Common myeloid progenitor, CD34-positive (primary cell): Measurements from ENCODE around the gene AMMECR1.
"Not testable (repeated sequence)": the region's sequence is repeated elsewhere in the genome, so short reads cannot be mapped to it uniquely, and the experiment has no call there.

ENCODE experiments used
- CTCF ChIA-PET: fragments of 350-600 bp; sonication (Branson Sonifier 250); formaldehyde crosslinking; loops from one replicate; lab custom pipeline; 2021; ENCODE audit warnings: antibody characterized with exemption; lab: Charles Lee
- POLR2A ChIA-PET: fragments of 350-600 bp; sonication (Branson Sonifier 250); formaldehyde crosslinking; loops from one replicate; lab custom pipeline; 2021; ENCODE audit warnings: antibody characterized with exemption; lab: Charles Lee
- DNase-seq, 3 donors: peaks; one replicate each; pipeline versions ENCODE4 v3.0.0 to v3.0.0-alpha.2; 2013
- H3K27ac ChIP-seq, 2 experiments: 1 replicate in 1 of 2; 2 replicates in 1 of 2; pipeline ENCODE4 v1.7.0; 2013; ENCODE audit warnings: inconsistent platforms in 2 of 2, low read length in 2 of 2, mild to moderate bottlenecking in 2 of 2, low read depth in 1 of 2, moderate library complexity in 1 of 2; ENCODE audit not compliant: severe bottlenecking in 2 of 2, insufficient read depth in 1 of 2, poor library complexity in 1 of 2
- H3K27me3 ChIP-seq, 5 experiments: replicated peaks in 2 of 5; 1 replicate in 3 of 5; 2 replicates in 2 of 5; pipeline versions ENCODE4 v1.6.1 to v1.7.0; 2013; ENCODE audit warnings: low read length in 4 of 5, mild to moderate bottlenecking in 2 of 5, moderate library complexity in 2 of 5, inconsistent platforms in 1 of 5; ENCODE audit not compliant: insufficient read depth in 5 of 5, control insufficient read depth in 4 of 5
- H3K36me3 ChIP-seq, 4 experiments: 1 replicate in 2 of 4; 2 replicates in 2 of 4; pipeline versions ENCODE4 v1.6.1 to v1.7.0; 2013; ENCODE audit warnings: low read length in 3 of 4, control low read depth in 1 of 4, mild to moderate bottlenecking in 1 of 4; ENCODE audit not compliant: control insufficient read depth in 4 of 4, insufficient read depth in 4 of 4
- H3K4me1 ChIP-seq, 4 experiments: 1 replicate in 3 of 4; 2 replicates in 1 of 4; pipeline versions ENCODE4 v1.6.1 to v1.7.1; 2013; ENCODE audit warnings: low read length in 3 of 4, mild to moderate bottlenecking in 3 of 4, control low read depth in 1 of 4, inconsistent platforms in 1 of 4, moderate library complexity in 1 of 4; ENCODE audit not compliant: control insufficient read depth in 4 of 4, insufficient read depth in 4 of 4; ENCODE audit errors: control extremely low read depth in 1 of 4
- H3K4me3 ChIP-seq, 7 experiments: 1 replicate in 4 of 7; 2 replicates in 3 of 7; pipeline versions ENCODE4 v1.5.1 to v1.7.0; 2013; ENCODE audit warnings: mild to moderate bottlenecking in 7 of 7, low read length in 6 of 7, moderate library complexity in 6 of 7, inconsistent platforms in 2 of 7, low read depth in 2 of 7, control low read depth in 1 of 7; ENCODE audit not compliant: insufficient read depth in 4 of 7, control insufficient read depth in 1 of 7; ENCODE audit errors: extremely low read depth in 1 of 7
- H3K9me3 ChIP-seq, 5 experiments: 1 replicate in 4 of 5; 2 replicates in 1 of 5; pipeline versions ENCODE4 v1.6.1 to v1.7.1; 2013; ENCODE audit warnings: low read length in 4 of 5, mild to moderate bottlenecking in 2 of 5, inconsistent platforms in 1 of 5, low read depth in 1 of 5, moderate library complexity in 1 of 5; ENCODE audit not compliant: control insufficient read depth in 4 of 5, insufficient read depth in 2 of 5; ENCODE audit errors: control extremely low read depth in 1 of 5
- WGBS: methylation state at CpG from one replicate; pipeline ENCODE4 v1.1.5; 2013; ENCODE audit not compliant: insufficient coverage; 5-methylcytosine and 5-hydroxymethylcytosine counted together

The AMMECR1 gene

DNA sequence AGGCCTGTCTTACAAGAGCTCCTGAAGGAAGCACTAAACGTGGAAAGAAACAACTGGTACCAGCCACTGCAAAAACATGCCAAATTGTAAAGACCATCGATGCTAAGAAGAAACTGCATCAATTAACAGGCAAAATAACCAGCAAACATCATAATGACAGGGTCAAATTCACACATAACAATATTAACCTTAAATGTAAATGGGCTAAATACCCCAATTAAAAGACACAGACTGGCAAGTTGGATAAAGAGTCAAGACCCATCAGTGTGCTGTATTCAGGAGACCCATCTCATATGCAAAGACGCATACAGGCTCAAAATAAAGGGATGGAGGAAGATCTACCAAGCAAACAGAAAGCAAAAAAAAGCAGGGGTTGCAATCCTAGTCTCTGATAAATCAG lies 86.4 kb downstream of the AMMECR1 start:
- H3K27ac ChIP-seq, H3K4me1 ChIP-seq, DNase-seq, POLR2A ChIA-PET, H3K27me3 ChIP-seq, H3K36me3 ChIP-seq, H3K4me3 ChIP-seq, H3K9me3 ChIP-seq, CTCF ChIA-PET: not testable (repeated sequence)
- no CpG with 5 or more reads among the region's 3 CpGs for WGBS

DNA sequence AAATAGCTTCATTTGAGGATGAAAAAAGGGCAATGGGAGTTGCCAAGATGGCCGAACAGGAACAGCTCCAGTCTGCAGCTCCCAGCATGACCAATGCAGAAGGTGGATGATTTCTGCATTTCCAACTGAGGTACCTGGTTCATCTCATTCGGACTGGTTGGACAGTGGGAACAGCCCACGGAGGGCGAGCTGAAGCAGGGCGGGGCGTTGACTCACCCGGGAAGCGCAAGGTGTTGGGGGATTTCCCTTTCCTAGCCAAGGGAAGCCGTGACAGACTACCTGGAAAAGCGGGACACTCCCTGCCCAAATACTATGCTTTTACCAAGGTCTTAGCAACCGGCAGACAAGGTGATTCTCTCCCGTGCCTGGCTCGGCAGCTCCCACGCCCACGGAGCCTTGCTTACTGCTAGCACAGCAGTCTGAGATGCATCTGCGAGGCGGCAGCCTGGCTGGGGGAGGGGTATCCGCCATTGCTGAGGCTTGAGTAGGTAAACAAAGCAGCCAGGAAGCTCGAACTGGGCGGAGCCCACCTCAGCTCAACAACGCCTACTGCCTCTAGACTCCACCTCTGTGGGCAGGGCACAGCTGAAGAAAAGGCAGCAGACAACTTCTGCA lies 88.3 kb downstream of the AMMECR1 start:
- POLR2A ChIA-PET, DNase-seq: not testable (repeated sequence)

DNA sequence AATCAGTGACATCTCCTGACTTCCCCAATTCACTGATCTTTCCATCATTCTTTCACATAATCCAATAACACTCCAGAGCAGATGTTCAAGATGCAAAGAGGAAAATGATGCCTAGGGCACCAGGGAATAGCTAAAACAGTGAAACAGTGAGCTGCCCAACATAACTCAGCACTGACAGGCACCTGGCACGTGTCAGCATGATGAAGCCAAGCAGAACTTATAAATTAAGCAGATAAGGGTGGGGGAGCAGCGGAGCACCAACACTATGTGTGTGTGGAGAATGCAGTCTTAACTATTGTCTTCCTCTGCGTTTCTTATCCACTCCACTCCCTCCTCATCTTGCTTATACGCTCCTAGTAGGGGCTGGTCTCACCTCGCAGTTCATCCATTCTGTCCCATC lies 89.4 kb downstream of the AMMECR1 start:
- no peak overlapping the region for H3K4me3 ChIP-seq
- WGBS: no CpG with 5 or more reads among the region's 5 CpGs

More for the DNA sequence above, 88.3 kb downstream of the AMMECR1 start:
- H3K4me1 ChIP-seq, H3K36me3 ChIP-seq, CTCF ChIA-PET, H3K27ac ChIP-seq, H3K4me3 ChIP-seq, H3K9me3 ChIP-seq, H3K27me3 ChIP-seq: not testable (repeated sequence)
- 84% methylated on average over 19 of the region's 21 CpGs for WGBS

DNA sequence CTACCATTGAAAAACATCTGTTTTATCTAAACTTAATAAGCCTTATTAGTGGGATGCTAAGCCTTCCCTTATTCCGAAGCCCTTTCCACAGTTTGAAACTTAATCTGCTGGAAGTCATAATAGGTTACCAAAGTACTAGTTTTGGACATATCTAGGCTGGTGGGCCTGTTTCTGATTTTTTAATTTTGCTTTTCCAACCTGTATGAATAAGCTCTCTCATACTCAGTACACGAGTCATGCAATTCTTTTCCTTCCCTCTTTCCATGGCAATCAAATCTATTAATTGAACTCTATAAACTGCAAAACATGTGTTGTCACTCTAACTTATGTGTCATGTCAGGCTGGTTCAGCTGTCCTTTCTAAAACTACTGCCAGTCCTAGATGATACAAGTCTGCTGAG lies 91.0 kb downstream of the AMMECR1 start:
- ChIA-PET CTCF (no interaction called here), POLR2A (no interaction called here)
- 100% methylated on average over 1 of the region's 2 CpGs for WGBS

More for the DNA sequence above, 89.4 kb downstream of the AMMECR1 start:
- Histone ChIP-seq H3K4me1 (no peaks in the 10 kb centered on the region), H3K36me3 (no peaks in the 10 kb centered on the region), H3K27ac (no peak overlapping the region), H3K27me3 (no peaks in the 10 kb centered on the region), H3K9me3 (peaks cover 0 to 4% (median 0%) of the 10 kb centered on the region in 5 experiments)
- ChIA-PET CTCF (no interaction called here), POLR2A (no interaction called here)
- no peak for DNase-seq

DNA sequence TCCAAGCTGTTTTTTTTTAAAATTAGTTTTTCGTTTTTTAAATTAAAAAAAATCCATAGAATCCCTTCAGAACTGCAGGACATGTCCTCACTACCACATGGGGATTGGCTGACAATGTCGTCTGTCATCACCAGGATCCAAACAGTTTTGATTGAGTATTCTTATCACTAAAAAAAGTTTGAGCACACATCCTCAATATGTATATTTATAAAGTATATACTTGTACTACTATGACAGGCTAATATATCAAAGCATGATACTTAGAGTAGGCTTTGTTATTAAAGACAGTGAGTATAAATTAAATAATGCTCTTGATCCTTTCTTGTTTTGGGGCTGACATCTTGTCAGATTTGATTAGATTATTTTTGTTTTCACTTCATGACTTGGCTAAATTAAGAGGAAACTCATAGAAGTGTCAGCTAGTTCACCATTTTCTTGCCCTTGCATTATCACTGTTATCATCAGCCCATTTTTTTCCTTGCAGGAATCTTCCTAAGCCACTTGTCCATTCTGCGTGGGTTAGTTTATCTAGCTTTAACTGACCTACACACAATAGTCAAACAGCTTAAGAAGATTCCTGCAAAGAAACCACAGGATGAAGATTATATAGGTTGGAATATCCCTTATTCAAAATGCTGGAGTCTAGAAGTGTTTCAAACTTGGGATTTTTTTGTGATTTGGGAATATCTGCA lies 92.8 kb downstream of the AMMECR1 start:
- no peak overlapping the region for H3K27ac ChIP-seq
- H3K36me3 ChIP-seq: no peaks in the 10 kb centered on the region
- ChIA-PET POLR2A (no interaction called here), CTCF (no interaction called here)
- H3K9me3 ChIP-seq: no peaks in the 10 kb centered on the region
- H3K27me3 ChIP-seq: no peaks in the 10 kb centered on the region
- no peaks in the 10 kb centered on the region for H3K4me1 ChIP-seq
- WGBS: no CpG with 5 or more reads among the region's 3 CpGs
- DNase-seq: peak in 2 of 3 donors; percentile 11 to 33
- no peak overlapping the region for H3K4me3 ChIP-seq

More for the DNA sequence above, 91.0 kb downstream of the AMMECR1 start:
- no peak for DNase-seq
- peaks cover 0 to 2% (median 0%) of the 10 kb centered on the region in 5 experiments for H3K9me3 ChIP-seq
- no peak overlapping the region for H3K27ac ChIP-seq
- H3K36me3 ChIP-seq: no peaks in the 10 kb centered on the region
- no peaks in the 10 kb centered on the region for H3K27me3 ChIP-seq
- no peak overlapping the region for H3K4me3 ChIP-seq
- H3K4me1 ChIP-seq: no peaks in the 10 kb centered on the region

DNA sequence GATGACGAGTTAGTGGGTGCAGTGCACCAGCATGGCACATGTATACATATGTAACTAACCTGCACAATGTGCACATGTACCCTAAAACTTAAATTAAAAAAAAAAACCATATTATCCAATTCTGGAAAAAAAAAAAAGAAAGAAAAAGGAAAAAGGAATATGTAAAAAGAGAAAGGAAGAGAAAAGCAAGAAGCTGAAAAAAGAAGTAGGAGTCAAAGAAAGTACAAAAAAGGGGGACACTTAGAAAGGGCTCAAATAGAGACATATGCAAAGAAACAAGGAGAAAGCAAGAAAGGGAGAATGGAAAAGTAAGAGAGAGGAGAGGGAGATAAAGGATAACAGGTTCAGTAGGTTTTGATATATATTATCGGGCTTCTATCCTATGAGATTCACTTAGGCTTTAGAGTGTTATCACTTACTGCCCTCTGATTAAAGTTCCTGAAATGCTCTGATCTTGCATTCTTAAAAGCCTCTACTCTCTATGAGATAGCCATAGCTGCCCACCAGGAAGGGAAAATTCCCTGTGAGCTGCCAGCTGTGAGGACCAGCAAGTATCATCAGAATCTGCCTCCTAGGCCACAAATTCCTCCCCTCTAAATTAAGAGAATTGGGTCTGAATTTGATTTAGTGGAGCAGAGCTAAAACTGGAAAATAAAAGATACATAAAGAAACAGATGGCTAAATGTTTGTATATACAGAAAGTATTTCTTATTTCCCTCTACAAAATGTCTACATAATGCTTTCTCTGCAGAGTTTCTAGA lies 95.2 kb downstream of the AMMECR1 start:
- no peak overlapping the region for H3K27ac ChIP-seq
- WGBS: no CpG with 5 or more reads among the region's 2 CpGs
- no peak for DNase-seq
- no peaks in the 10 kb centered on the region for H3K9me3 ChIP-seq
- ChIA-PET CTCF (interaction anchor here (0.6 kb wide), 1 partner anchor 548 kb away, joined by 3 read pairs; no protein-coding TSS in a partner anchor), POLR2A (no interaction called here)
- H3K36me3 ChIP-seq: no peaks in the 10 kb centered on the region
- H3K4me1 ChIP-seq: peaks cover 0 to under 1% (median 0%) of the 10 kb centered on the region in 4 experiments
- no peaks in the 10 kb centered on the region for H3K27me3 ChIP-seq
- H3K4me3 ChIP-seq: no peak overlapping the region

DNA sequence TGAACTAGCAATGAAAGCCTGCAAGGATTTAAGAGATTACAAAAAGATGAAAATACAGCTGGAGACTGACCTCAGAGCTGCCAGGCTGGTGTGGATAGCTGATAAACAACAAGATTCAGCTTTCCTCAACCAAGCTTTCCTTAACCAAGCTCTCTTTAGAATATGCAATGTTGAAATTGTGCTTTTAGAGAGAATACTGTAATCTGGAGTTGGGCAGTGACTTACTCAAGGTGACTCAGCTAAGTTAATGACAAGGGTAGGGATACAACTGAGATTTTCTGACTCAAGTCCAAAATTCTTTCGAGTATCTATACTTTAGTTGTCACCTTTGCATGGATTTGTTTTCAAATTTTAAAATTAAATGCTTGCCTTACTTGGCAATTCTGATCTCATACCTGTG lies 98.0 kb downstream of the AMMECR1 start:
- no peak for DNase-seq
- no CpG with 5 or more reads among the region's 1 CpG for WGBS

More for the DNA sequence above, 98.0 kb downstream of the AMMECR1 start:
- Histone ChIP-seq H3K36me3 (no peaks in the 10 kb centered on the region), H3K4me3 (no peak overlapping the region), H3K9me3 (no peaks in the 10 kb centered on the region), H3K27ac (no peak overlapping the region), H3K27me3 (no peaks in the 10 kb centered on the region), H3K4me1 (peaks cover 0 to 8% (median 2%) of the 10 kb centered on the region in 4 experiments)
- ChIA-PET POLR2A (no interaction called here), CTCF (interaction anchor here (0.9 to 1.2 kb wide), 3 partner anchors 9 to 68 kb away, joined by 3 read pairs; no protein-coding TSS in a partner anchor)
